CD14-positive monocyte (primary cell): Measurements from ENCODE around the gene PRR13. TPM values are rescaled to one million over a fixed set of nuclear protein-coding genes. Genes with fewer than 3 reads are reported as not detected.
A peak's percentile ranks its signal among the peaks of the same experiment; 100 is the strongest.
"Not testable (repeated sequence)": the region's sequence is repeated elsewhere in the genome, so short reads cannot be mapped to it uniquely, and the experiment has no call there.

Source experiments
- DNase-seq, 3 donors: peaks; one replicate each; pipeline ENCODE4 v3.0.0-alpha.2; 2011 to 2022
- H2AFZ ChIP-seq: 2 replicates; pipeline ENCODE4 v1.6.0; 2012; ENCODE audit warnings: mild to moderate bottlenecking, low read depth, low read length, inconsistent platforms; ENCODE audit not compliant: insufficient read depth, poor library complexity, severe bottlenecking
- H3K27ac ChIP-seq, 2 donors: 1 replicate in 1 of 2; 2 replicates in 1 of 2; pipeline ENCODE4 v1.5.1; 2012 to 2013; ENCODE audit warnings: low read length in 2 of 2, control low read depth in 1 of 2, inconsistent platforms in 1 of 2, low read depth in 1 of 2, mild to moderate bottlenecking in 1 of 2
- H3K27me3 ChIP-seq, 2 donors: one replicate each; pipeline versions ENCODE4 v1.6.0 to v1.6.1; 2011 to 2013; ENCODE audit warnings: low read length in 2 of 2; ENCODE audit not compliant: control insufficient read depth in 2 of 2, insufficient read depth in 2 of 2
- H3K36me3 ChIP-seq, 2 donors: replicated peaks in 1 of 2; 1 replicate in 1 of 2; 2 replicates in 1 of 2; pipeline versions ENCODE4 v1.5.1 to v1.6.1; 2012 to 2013; ENCODE audit warnings: low read length in 2 of 2, control low read depth in 1 of 2, inconsistent platforms in 1 of 2, mild to moderate bottlenecking in 1 of 2; ENCODE audit not compliant: insufficient read depth in 2 of 2, control insufficient read depth in 1 of 2
- H3K4me1 ChIP-seq, 2 donors: 1 replicate in 1 of 2; 2 replicates in 1 of 2; pipeline versions ENCODE4 v1.5.1 to v1.6.1; 2012 to 2013; ENCODE audit warnings: low read length in 2 of 2, control low read depth in 1 of 2, inconsistent platforms in 1 of 2, mild to moderate bottlenecking in 1 of 2, moderate library complexity in 1 of 2; ENCODE audit not compliant: insufficient read depth in 2 of 2, control insufficient read depth in 1 of 2
- H3K4me2 ChIP-seq: replicated peaks from 2 replicates; pipeline ENCODE3; 2012; ENCODE audit warnings: low read length, moderate library complexity, mild to moderate bottlenecking; ENCODE audit not compliant: poor library complexity, severe bottlenecking; ENCODE audit errors: extremely low read depth
- H3K4me3 ChIP-seq, 3 experiments: fragments of 200-600 bp in 1 of 3; sonication (generic) in 1 of 3; replicated peaks in 1 of 3; 1 replicate in 2 of 3; 2 replicates in 1 of 3; pipeline ENCODE4 v1.5.1; 2011 to 2013; ENCODE audit warnings: low read length in 3 of 3, mild to moderate bottlenecking in 3 of 3, control low read depth in 2 of 3, low read depth in 2 of 3, inconsistent platforms in 1 of 3, moderate library complexity in 1 of 3
- H3K79me2 ChIP-seq: 2 replicates; pipeline ENCODE4 v1.6.0; 2012; ENCODE audit warnings: mild to moderate bottlenecking, control low read depth, inconsistent platforms, low read length, moderate library complexity; ENCODE audit not compliant: insufficient read depth
- H3K9ac ChIP-seq: 2 replicates; pipeline ENCODE4 v1.6.0; 2017; ENCODE audit warnings: low read length, mild to moderate bottlenecking; ENCODE audit not compliant: insufficient read depth, poor library complexity, severe bottlenecking
- H3K9me3 ChIP-seq, 2 donors: replicated peaks in 1 of 2; 1 replicate in 1 of 2; 2 replicates in 1 of 2; pipeline versions ENCODE4 v1.5.1 to v1.6.1; 2012 to 2013; ENCODE audit warnings: low read length in 2 of 2, control low read depth in 1 of 2; ENCODE audit not compliant: control insufficient read depth in 1 of 2, insufficient read depth in 1 of 2
- H4K20me1 ChIP-seq: 2 replicates; pipeline ENCODE4 v1.6.0; 2012; ENCODE audit warnings: mild to moderate bottlenecking, low read length, control low read depth, moderate library complexity; ENCODE audit not compliant: insufficient read depth
- H3K27ac Mint-ChIP-seq, 7 donors: one replicate each; pipeline ENCODE4 v1.8.0; 2020; ENCODE audit warnings: mild to moderate bottlenecking in 7 of 7, mixed read lengths in 7 of 7, moderate library complexity in 6 of 7, inconsistent platforms in 2 of 7
- H3K27me3 Mint-ChIP-seq, 3 donors: one replicate each; pipeline ENCODE4 v1.8.0; 2021 to 2022; ENCODE audit warnings: low read depth in 3 of 3, mild to moderate bottlenecking in 3 of 3, mixed read lengths in 3 of 3, moderate library complexity in 3 of 3, inconsistent platforms in 1 of 3
- H3K36me3 Mint-ChIP-seq, 2 donors: one replicate each; pipeline ENCODE4 v1.8.0; 2020; ENCODE audit warnings: mixed read lengths in 2 of 2, inconsistent platforms in 1 of 2, mild to moderate bottlenecking in 1 of 2
- H3K4me1 Mint-ChIP-seq: one replicate; pipeline ENCODE4 v1.8.0; 2020; ENCODE audit warnings: mild to moderate bottlenecking, mixed read lengths
- H3K4me3 Mint-ChIP-seq, 2 donors: one replicate each; pipeline ENCODE4 v1.8.0; 2020; ENCODE audit warnings: mild to moderate bottlenecking in 2 of 2, mixed read lengths in 2 of 2, moderate library complexity in 1 of 2
- H3K9me3 Mint-ChIP-seq, 7 donors: one replicate each; pipeline ENCODE4 v1.8.0; 2020 to 2022; ENCODE audit warnings: mixed read lengths in 7 of 7, mild to moderate bottlenecking in 6 of 7, moderate library complexity in 6 of 7, inconsistent platforms in 2 of 7
- CTCF ChIP-seq: fragments of 200-600 bp; IDR thresholded peaks from one replicate; pipeline ENCODE4 v1.8.0; 2022; ENCODE audit warnings: antibody characterized with exemption, mild to moderate bottlenecking
- WGBS: methylation state at CpG from one replicate; pipeline ENCODE4 v1.1.5; 2013; ENCODE audit warnings: missing lambda C conversion rate; ENCODE audit not compliant: insufficient coverage; 5-methylcytosine and 5-hydroxymethylcytosine counted together
- intact Hi-C, 2 donors: fragments of 100-400 bp; cut with micrococcal nuclease; formaldehyde crosslinking; loops; one replicate each; pipeline versions ENCODE4 v1.15.0 to v1.15.1; 2023
- polyA minus RNA-seq: library from RNA; depleted of rRNA, polyadenylated mRNA; stranded (reverse); fragments of >200 nt; gene quantifications from 2 replicates; pipeline ENCODE4 v1.2.3, GENCODE V29; 2012
- polyA plus RNA-seq, 3 donors: library from polyadenylated mRNA; depleted of rRNA in 1 of 3; unstranded in 2 of 3; stranded (reverse) in 1 of 3; fragments of 300-500 nt in 2 of 3; fragments of >200 nt in 1 of 3; fragmentation: Illumina TruSeq in 2 of 3; gene quantifications; 1 replicate in 2 of 3; 2 replicates in 1 of 3; pipeline ENCODE4 v1.2.3, GENCODE V29; 2012 to 2021
- total RNA-seq, 12 experiments: library from RNA in 1 of 12; stranded (reverse) in 1 of 12; fragments of 120-200 nt in 1 of 12; gene quantifications; one replicate each; pipeline ENCODE4 v1.2.4 and lab custom pipeline; 2013 to 2026; ENCODE audit warnings: mixed read lengths in 6 of 12, inconsistent platforms in 1 of 12

Gene PRR13
- 167 TPM for total RNA-seq (2013)
- 100 to 1,000 TPM; 172 to 670 (median 591) TPM for polyA plus RNA-seq
- 28.0 and 37.7 TPM in 2 replicates for polyA minus RNA-seq
- 20.2 to 42.5 (median 34.8) reads per million in 11 experiments for total RNA-seq (lab: John Stamatoyannopoulos, UW)

GRCh38 chr12:53441040-53441833 is at the start of gene PRR13:
TSS of gene PRR13 (plus strand) at chr12:53441734. CDS start at chr12:53442715, 981 bp downstream.
- H3K4me1 Mint-ChIP-seq = peaks cover 37% of the 10 kb centered on the region
- no peaks in the 10 kb centered on the region for H3K9me3 Mint-ChIP-seq
- peak within 1 kb of the TSS; percentile 81 for H3K4me2 ChIP-seq
- peak within 1 kb of the TSS; percentile 89 for H2AFZ ChIP-seq
- H3K9me3 ChIP-seq = no peaks in the 10 kb centered on the region
- intact Hi-C loops = no loop called here
- DNase-seq = peak; percentile 97 to 100 (median 98)
- TF ChIP-seq CTCF = no peak
- H3K27ac ChIP-seq = peak within 1 kb of the TSS; percentile 85 to 95
- no peaks in the 10 kb centered on the region for H3K27me3 ChIP-seq
- peaks cover 0 to 2% (median 1%) of the 10 kb centered on the region in 3 donors for H3K27me3 Mint-ChIP-seq
- H3K27ac Mint-ChIP-seq = peak within 1 kb of the TSS; percentile 95 to 99 (median 98)
- H3K79me2 ChIP-seq = peaks cover 46% of the 10 kb centered on the region
- WGBS = 3% methylated on average over 12 of the region's 31 CpGs
- H3K4me1 ChIP-seq = peaks cover 30 to 46% of the 10 kb centered on the region in 2 donors
- H4K20me1 ChIP-seq = peaks cover 38% of the 10 kb centered on the region
- H3K4me3 Mint-ChIP-seq = peak within 1 kb of the TSS; percentile 96 to 98
- H3K9ac ChIP-seq = peak within 1 kb of the TSS; percentile 87
- peak within 1 kb of the TSS; percentile 92 to 99 (median 98) for H3K4me3 ChIP-seq
- H3K36me3 Mint-ChIP-seq = peaks cover 26 to 33% of the 10 kb centered on the region in 2 donors
- peaks cover 29 to 34% of the 10 kb centered on the region in 2 donors for H3K36me3 ChIP-seq

- Histone ChIP-seq H3K27ac (no peak overlapping the region), H3K4me2 (no peak overlapping the region), H3K27me3 (no peaks in the 10 kb centered on the region), H3K4me3 (no peak overlapping the region), H3K9me3 (no peaks in the 10 kb centered on the region), H4K20me1 (peaks cover 100% of the 10 kb centered on the region), H3K36me3 (peaks cover 35 to 91% of the 10 kb centered on the region in 2 donors), H3K4me1 (no peaks in the 10 kb centered on the region), H3K9ac (no peak overlapping the region), H2AFZ (no peak overlapping the region), H3K79me2 (peaks cover 99% of the 10 kb centered on the region)
- Mint-ChIP-seq H3K9me3 (peaks cover 0 to 1% (median 0%) of the 10 kb centered on the region in 7 donors), H3K4me3 (no peak overlapping the region), H3K4me1 (no peaks in the 10 kb centered on the region), H3K27me3 (peaks cover 0 to 2% (median 0%) of the 10 kb centered on the region in 3 donors), H3K27ac (peak overlapping the region in 1 of 7 donors; percentile 7), H3K36me3 (peaks cover 30 to 81% of the 10 kb centered on the region in 2 donors)
- intact Hi-C loops = no loop called here
- no peak for DNase-seq
- WGBS = 96% methylated on average over 6 of the region's 7 CpGs
- no peak for TF ChIP-seq CTCF
Measured at GRCh38 chr12:53399896-53400295, 41.6 kb upstream of the PRR13 start.

- H3K27ac ChIP-seq, intact Hi-C loops, H2AFZ ChIP-seq, DNase-seq, H3K9me3 Mint-ChIP-seq, H3K27me3 Mint-ChIP-seq, H3K4me1 Mint-ChIP-seq, H3K4me3 ChIP-seq, H3K9me3 ChIP-seq, H3K4me2 ChIP-seq, H3K4me3 Mint-ChIP-seq, H3K4me1 ChIP-seq, H3K9ac ChIP-seq, H3K27me3 ChIP-seq: not testable (repeated sequence)
- Histone ChIP-seq H3K79me2 (peaks cover 94% of the 10 kb centered on the region), H3K36me3 (peaks cover 40 to 93% of the 10 kb centered on the region in 2 donors), H4K20me1 (peaks cover 100% of the 10 kb centered on the region)
- WGBS = 97% methylated on average over 13 of the region's 16 CpGs
- peak overlapping the region in 1 of 7 donors; percentile 68 for H3K27ac Mint-ChIP-seq
- H3K36me3 Mint-ChIP-seq = peaks cover 36 to 77% of the 10 kb centered on the region in 2 donors
Measured at GRCh38 chr12:53402351-53402750, 39.2 kb upstream of the PRR13 start.
